Measurements from ENCODE around the gene ATG16L2. TPM values are rescaled to one million over a fixed set of nuclear protein-coding genes. Genes with fewer than 3 reads are reported as not detected.

Gene ATG16L2
- total RNA-seq, 1 donor from 2014 or later = 9.6 TPM

- Mint-ChIP-seq H3K36me3 (ENCODE audit: low read depth, unreplicated experiment) (no peaks in the 10 kb centered on the region), H3K4me3 (ENCODE audit: unreplicated experiment) (no peak overlapping the region), H3K9me3 (ENCODE audit: unreplicated experiment) (no peaks in the 10 kb centered on the region), H3K27me3 (ENCODE audit: low read depth, unreplicated experiment) (peaks cover 3% of the 10 kb centered on the region), H3K4me1 (ENCODE audit: low read depth, unreplicated experiment) (peaks cover 6% of the 10 kb centered on the region), H3K27ac (ENCODE audit: unreplicated experiment) (peak overlapping the region; percentile 42)
- Histone ChIP-seq H3K36me3 (ENCODE audit: insufficient read depth, low read length) (no peaks in the 10 kb centered on the region), H3K27me3 (ENCODE audit: insufficient read depth, low read length) (no peaks in the 10 kb centered on the region), H3K9ac (ENCODE audit: low read length) (no peak overlapping the region), H3K79me2 (ENCODE audit: insufficient read depth, low read length) (no peaks in the 10 kb centered on the region), H2AFZ (ENCODE audit: low read depth, low read length) (no peak overlapping the region), H3K4me2 (ENCODE audit: low read length) (no peak overlapping the region), H3K4me3 (ENCODE audit: insufficient read depth, low read depth, low read length) (no peak overlapping the region), H4K20me1 (ENCODE audit: insufficient read depth, low read length) (no peaks in the 10 kb centered on the region), H3K4me1 (ENCODE audit: insufficient read depth, low read length) (no peaks in the 10 kb centered on the region), H3K9me3 (ENCODE audit: insufficient read depth, low read depth, low read length) (no peaks in the 10 kb centered on the region), H3K27ac (ENCODE audit: low read depth, low read length) (no peak overlapping the region)
- DNase-seq (ENCODE audit: low read depth) (no peak), FAIRE-seq (no peak)
- TF ChIP-seq EZH2 (IDR thresholded peaks at IDR 0.05; ENCODE audit: insufficient read depth, low read length) = no peak
- TF ChIP-seq CTCF (IDR thresholded peaks at IDR 0.05; ENCODE audit: insufficient read depth, low read depth, low read length) = no peak
These were observed 18.3 kb downstream of the ATG16L2 start for GRCh38 chr11:72832301-72833082.

- peak overlapping the region; percentile 14 for H3K27ac Mint-ChIP-seq (ENCODE audit: unreplicated experiment)
These were observed 19.0 kb downstream of the ATG16L2 start for GRCh38 chr11:72833083-72833733.

More at GRCh38 chr11:72833083-72833733, 19.0 kb downstream of the ATG16L2 start:
- no peak overlapping the region for H3K9ac ChIP-seq (ENCODE audit: low read length)
- no peak overlapping the region for H3K4me3 ChIP-seq (ENCODE audit: insufficient read depth, low read depth, low read length)
- Mint-ChIP-seq H3K4me1 (ENCODE audit: low read depth, unreplicated experiment) (peaks cover 6% of the 10 kb centered on the region), H3K4me3 (ENCODE audit: unreplicated experiment) (no peak overlapping the region), H3K9me3 (ENCODE audit: unreplicated experiment) (no peaks in the 10 kb centered on the region), H3K27me3 (ENCODE audit: low read depth, unreplicated experiment) (peaks cover 3% of the 10 kb centered on the region), H3K36me3 (ENCODE audit: low read depth, unreplicated experiment) (no peaks in the 10 kb centered on the region)
- H3K4me2 ChIP-seq (ENCODE audit: low read length) = no peak overlapping the region
- no peaks in the 10 kb centered on the region for H3K27me3 ChIP-seq (ENCODE audit: insufficient read depth, low read length)
- H3K9me3 ChIP-seq (ENCODE audit: insufficient read depth, low read depth, low read length) = no peaks in the 10 kb centered on the region
- TF ChIP-seq EZH2 (IDR thresholded peaks at IDR 0.05; ENCODE audit: insufficient read depth, low read length) (no peak), CTCF (IDR thresholded peaks at IDR 0.05; ENCODE audit: insufficient read depth, low read depth, low read length) (no peak)
- H3K79me2 ChIP-seq (ENCODE audit: insufficient read depth, low read length) = no peaks in the 10 kb centered on the region
- H3K36me3 ChIP-seq (ENCODE audit: insufficient read depth, low read length) = no peaks in the 10 kb centered on the region
- no peak for FAIRE-seq
- no peak overlapping the region for H2AFZ ChIP-seq (ENCODE audit: low read depth, low read length)
- H4K20me1 ChIP-seq (ENCODE audit: insufficient read depth, low read length) = no peaks in the 10 kb centered on the region
- H3K4me1 ChIP-seq (ENCODE audit: insufficient read depth, low read length) = peaks cover under 1% of the 10 kb centered on the region
- DNase-seq (ENCODE audit: low read depth) = no peak
- no peak overlapping the region for H3K27ac ChIP-seq (ENCODE audit: low read depth, low read length)

Data from astrocyte (in vitro differentiated cells and primary cell).